SK-N-SH (cell line): Measurements from ENCODE around the gene H2BK1. TPM values are rescaled to one million over a fixed set of nuclear protein-coding genes. Genes with fewer than 3 reads are reported as not detected.

Experiments used
- CTCF ChIA-PET: fragments of 300-600, 350-600 bp; formaldehyde crosslinking; extraction: SDS; loops from one replicate; lab custom pipeline; 2021; lab: Yijun Ruan, JAX
- POLR2A ChIA-PET: fragments of 350-600 bp; sonication (Branson Sonifier 250); formaldehyde crosslinking; extraction: SDS; loops from one replicate; lab custom pipeline; 2020; ENCODE audit warnings: antibody characterized with exemption, inconsistent platforms; lab: Yijun Ruan, JAX
- DNase-seq: peaks from one replicate; pipeline ENCODE4 v3.0.0; 2012
- H2AFZ ChIP-seq: fragments of 200-600 bp; sonication (generic); 2 replicates; pipeline ENCODE4 v1.8.1; 2016; ENCODE audit warnings: antibody characterized with exemption, mild to moderate bottlenecking, low read depth
- H3F3A ChIP-seq: fragments of 200-600 bp; sonication (generic); replicated peaks from 2 replicates; pipeline ENCODE3; 2016; ENCODE audit warnings: antibody characterized with exemption, mild to moderate bottlenecking; ENCODE audit not compliant: insufficient read depth
- H3K27ac ChIP-seq, 2 experiments: fragments of 200-500 bp in 1 of 2; fragments of 200-600 bp in 1 of 2; sonication (Bioruptor generic) in 1 of 2; sonication (generic), shearing (Covaris generic) in 1 of 2; 2 replicates each; pipeline versions ENCODE4 v1.5.1 to v1.6.1; 2014 to 2016; ENCODE audit warnings: low read depth in 2 of 2, inconsistent platforms in 1 of 2, low read length in 1 of 2, mild to moderate bottlenecking in 1 of 2, mixed read lengths in 1 of 2
- H3K27me3 ChIP-seq: fragments of 200-600 bp; sonication (generic), shearing (Covaris generic); 2 replicates; pipeline ENCODE4 v1.6.1; 2016; ENCODE audit warnings: mixed run types; ENCODE audit not compliant: insufficient read depth
- H3K36me3 ChIP-seq, 2 experiments: fragments of 200-500 bp in 1 of 2; fragments of 200-600 bp in 1 of 2; sonication (Bioruptor generic) in 1 of 2; sonication (generic) in 1 of 2; replicated peaks in 1 of 2; 2 replicates each; pipeline versions ENCODE3 to v1.5.1; 2014 to 2016; ENCODE audit warnings: low read length in 1 of 2, mild to moderate bottlenecking in 1 of 2; ENCODE audit not compliant: insufficient read depth in 2 of 2, control insufficient read depth in 1 of 2
- H3K4me1 ChIP-seq, 2 experiments: fragments of 200-500 bp in 1 of 2; fragments of 200-600 bp in 1 of 2; sonication (Bioruptor generic) in 1 of 2; sonication (generic), shearing (Covaris generic) in 1 of 2; 2 replicates each; pipeline versions ENCODE4 v1.5.1 to v1.6.1; 2014 to 2016; ENCODE audit warnings: low read depth in 1 of 2, low read length in 1 of 2, mixed run types in 1 of 2; ENCODE audit not compliant: insufficient read depth in 2 of 2, control insufficient read depth in 1 of 2
- H3K4me2 ChIP-seq: fragments of 200-600 bp; sonication (generic), shearing (Covaris generic); 2 replicates; pipeline ENCODE4 v1.6.1; 2017; ENCODE audit warnings: mixed run types
- H3K4me3 ChIP-seq, 2 experiments: fragments of 200-500 bp in 1 of 2; fragments of 200-600 bp in 1 of 2; sonication (Bioruptor generic) in 1 of 2; sonication (generic), shearing (Covaris generic) in 1 of 2; 2 replicates each; pipeline versions ENCODE4 v1.5.1 to v1.8.1; 2014 to 2016; ENCODE audit warnings: low read depth in 2 of 2, inconsistent platforms in 1 of 2, low read length in 1 of 2, mild to moderate bottlenecking in 1 of 2, mixed read lengths in 1 of 2, moderate library complexity in 1 of 2
- H3K79me2 ChIP-seq: fragments of 200-600 bp; sonication (generic); 2 replicates; pipeline ENCODE4 v1.8.1; 2017; ENCODE audit warnings: mild to moderate bottlenecking; ENCODE audit not compliant: insufficient read depth
- H3K9ac ChIP-seq: fragments of 200-600 bp; sonication (generic); 2 replicates; pipeline ENCODE4 v1.6.1; 2017; ENCODE audit warnings: mixed run types
- H3K9me2 ChIP-seq: fragments of 200-600 bp; sonication (generic); 2 replicates; pipeline ENCODE4 v1.6.1; 2017; ENCODE audit warnings: mixed run types
- H3K9me3 ChIP-seq: fragments of 200-600 bp; sonication (generic); 2 replicates; pipeline ENCODE4 v1.6.1; 2017; ENCODE audit warnings: mixed run types, mild to moderate bottlenecking, moderate library complexity
- H4K20me1 ChIP-seq: fragments of 200-600 bp; sonication (generic); 2 replicates; pipeline ENCODE4 v1.6.1; 2017; ENCODE audit warnings: mild to moderate bottlenecking, mixed run types; ENCODE audit not compliant: insufficient read depth
- CHD2 ChIP-seq: fragments of 150-350 bp; IDR thresholded peaks from 2 replicates; pipeline ENCODE4 v1.6.1; 2018; ENCODE audit warnings: low read length; ENCODE audit not compliant: partially characterized antibody
- CTCF ChIP-seq: fragments of 200-600 bp; sonication (generic); IDR thresholded peaks from 2 replicates; pipeline ENCODE4 v1.6.1; 2017; ENCODE audit warnings: antibody characterized with exemption, mild to moderate bottlenecking, moderate library complexity
- EP300 ChIP-seq, 2 experiments: IDR thresholded peaks; 2 replicates each; pipeline versions ENCODE4 v1.4.0 to v1.6.1; 2012; ENCODE audit warnings: borderline replicate concordance in 1 of 2, low read depth in 1 of 2, low read length in 1 of 2
- EZH2phosphoT487 ChIP-seq: fragments of 200-600 bp; sonication (generic); IDR thresholded peaks from 2 replicates; pipeline ENCODE4 v1.6.1; 2017; ENCODE audit warnings: low read depth, mixed run types, mild to moderate bottlenecking, antibody characterized with exemption, moderate library complexity, borderline replicate concordance
- FOSL2 ChIP-seq: IDR thresholded peaks from 2 replicates; pipeline ENCODE4 v1.4.0; 2012; ENCODE audit warnings: low read depth, mild to moderate bottlenecking, moderate library complexity, borderline replicate concordance
- FOXJ3 ChIP-seq: sonication (generic); formaldehyde crosslinking; IDR thresholded peaks from 2 replicates; pipeline ENCODE4 v1.5.1; 2020; ENCODE audit warnings: mild to moderate bottlenecking, missing genetic modification reagents
- POLR2AphosphoS5 ChIP-seq: IDR thresholded peaks from 2 replicates; pipeline ENCODE4 v1.6.1; 2012; ENCODE audit warnings: low read depth, low read length
- RCOR1 ChIP-seq: fragments of 150-350 bp; IDR thresholded peaks from 2 replicates; pipeline ENCODE4 v1.6.1; 2017; ENCODE audit warnings: antibody characterized with exemption, low read length
- RXRA ChIP-seq: IDR thresholded peaks from 2 replicates; pipeline ENCODE4 v1.4.0; 2012; ENCODE audit warnings: low read depth, mild to moderate bottlenecking, borderline replicate concordance
- SIN3A ChIP-seq: IDR thresholded peaks from 2 replicates; pipeline ENCODE4 v1.6.1; 2012; ENCODE audit warnings: low read depth, mild to moderate bottlenecking, low read length, moderate library complexity, borderline replicate concordance
- SMC3 ChIP-seq: IDR thresholded peaks from 2 replicates; pipeline ENCODE4 v1.6.1; 2012; ENCODE audit warnings: low read depth, low read length, improper control_type of control experiment
- TCF12 ChIP-seq: IDR thresholded peaks from 2 replicates; pipeline ENCODE4 v1.4.0; 2012
- WGBS: methylation state at CpG from one replicate; pipeline ENCODE4 v1.1.6; 2017; ENCODE audit warnings: low lambda C conversion rate; 5-methylcytosine and 5-hydroxymethylcytosine counted together
- polyA plus RNA-seq, 3 experiments: library from polyadenylated mRNA; depleted of rRNA; stranded (reverse); fragments of >200 nt; gene quantifications; 2 replicates each; pipeline ENCODE4 v1.2.3, GENCODE V29; 2012
- TF ChIP-seq, protein P1 (sequence below): IDR thresholded peaks from 2 replicates; pipeline ENCODE4 v1.4.0; 2012; ENCODE audit warnings: low read depth, borderline replicate concordance

The H2BK1 gene
- polyA plus RNA-seq, 1 of the 3 experiments (the other 2 are of a cell fraction): not detected

GRCh38 chr7:151187409-151188251, 22.7 kb downstream of the H2BK1 start:
- Histone ChIP-seq H3K36me3 (no peaks in the 10 kb centered on the region), H3K27ac (no peak overlapping the region), H3K4me3 (no peak overlapping the region), H3K27me3 (peaks cover 54% of the 10 kb centered on the region), H3K9me3 (no peaks in the 10 kb centered on the region), H3F3A (no peaks in the 10 kb centered on the region), H3K4me1 (no peaks in the 10 kb centered on the region), H3K9ac (no peak overlapping the region), H3K4me2 (no peak overlapping the region), H3K9me2 (no peaks in the 10 kb centered on the region), H3K79me2 (no peaks in the 10 kb centered on the region), H2AFZ (no peak overlapping the region), H4K20me1 (no peaks in the 10 kb centered on the region)
- 51% methylated on average over 12 of the region's 22 CpGs for WGBS
- CTCF ChIA-PET: interaction anchor here (0.9 to 1.6 kb wide), 3 partner anchors 26 to 64 kb away, joined by 4 to 6 read pairs (median 5); no protein-coding TSS in a partner anchor
- TF ChIP-seq EP300 (IDR thresholded peaks at IDR 0.05; ENCODE audit: borderline replicate concordance in 1 of 2, low read depth in 1 of 2, low read length in 1 of 2) (no peak), SIN3A (no peak), RXRA (no peak), TCF12 (no peak)
- no peak for DNase-seq
- POLR2A ChIA-PET: interaction anchor here (0.7 kb wide), 1 partner anchor 21 kb away, joined by 3 read pairs; no protein-coding TSS in a partner anchor

DNA sequence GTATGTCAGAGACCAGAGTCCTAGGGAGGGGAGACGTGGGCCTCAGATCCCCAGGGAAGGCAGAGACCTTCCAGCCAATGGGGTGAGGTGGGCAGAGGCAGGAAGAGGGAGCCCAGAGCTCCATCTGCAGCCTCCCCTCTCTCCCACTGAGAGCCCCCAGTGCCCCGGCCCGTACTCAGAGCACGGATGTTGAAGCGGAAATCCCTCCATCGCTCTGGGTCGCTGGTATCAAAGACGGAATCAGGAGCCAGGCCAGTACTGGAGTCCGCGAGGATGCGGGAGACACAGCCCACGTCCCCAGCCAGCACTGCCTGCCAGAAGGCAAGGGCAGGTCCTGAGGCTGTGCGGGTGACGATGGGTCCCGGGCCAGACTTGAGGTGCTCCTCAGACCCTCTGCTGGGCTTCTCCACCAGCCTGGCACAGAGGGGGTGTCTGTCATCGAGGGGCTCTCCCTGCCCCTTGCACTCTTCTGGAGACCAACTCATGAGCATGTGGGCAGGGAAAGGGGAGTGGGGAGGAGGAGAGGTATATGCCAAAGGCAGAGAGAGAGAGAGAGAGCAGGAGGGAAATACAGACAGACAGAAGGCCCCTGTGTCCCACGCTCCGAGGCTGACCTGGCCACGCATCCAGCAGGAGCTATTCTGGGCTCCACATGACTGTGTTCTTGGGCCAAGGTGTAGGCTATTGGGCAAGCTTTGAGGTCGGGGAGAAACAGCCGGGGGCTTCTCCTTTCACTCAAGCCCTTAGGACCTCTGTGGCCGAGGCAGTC, 23.5 kb downstream of the H2BK1 start, which contains the start of gene ASB10:
Gene ASB10 (minus strand): TSS at position 611 of the 769 bp plus-strand sequence. CDS start 120 bp downstream, at position 491.
- Histone ChIP-seq H3K79me2 (no peaks in the 10 kb centered on the region), H3K27me3 (peaks cover 54% of the 10 kb centered on the region), H3F3A (no peaks in the 10 kb centered on the region), H3K9me2 (no peaks in the 10 kb centered on the region), H4K20me1 (no peaks in the 10 kb centered on the region), H3K4me2 (no peak within 1 kb of the TSS), H3K27ac (no peak within 1 kb of the TSS), H3K4me3 (no peak within 1 kb of the TSS), H3K9me3 (no peaks in the 10 kb centered on the region), H2AFZ (no peak within 1 kb of the TSS), H3K9ac (no peak within 1 kb of the TSS), H3K36me3 (no peaks in the 10 kb centered on the region), H3K4me1 (no peaks in the 10 kb centered on the region)
- no peak for DNase-seq
- POLR2A ChIA-PET: interaction anchor here (0.7 kb wide), 1 partner anchor 22 kb away, joined by 3 read pairs; no protein-coding TSS in a partner anchor
- CTCF ChIA-PET: interaction anchor here (1.2 to 1.6 kb wide), 3 partner anchors 26 to 63 kb away, joined by 4 to 6 read pairs (median 5); no protein-coding TSS in a partner anchor
- WGBS: 72% methylated on average over 22 of the region's 22 CpGs
- TF ChIP-seq EZH2phosphoT487 (no peak), FOXJ3 (CRISPR knock-in tag) (no peak), CTCF (no peak), SMC3 (no peak), RCOR1 (no peak), FOSL2 (no peak), POLR2AphosphoS5 (no peak), CHD2 (no peak)
- TF ChIP-seq, protein P1, sequence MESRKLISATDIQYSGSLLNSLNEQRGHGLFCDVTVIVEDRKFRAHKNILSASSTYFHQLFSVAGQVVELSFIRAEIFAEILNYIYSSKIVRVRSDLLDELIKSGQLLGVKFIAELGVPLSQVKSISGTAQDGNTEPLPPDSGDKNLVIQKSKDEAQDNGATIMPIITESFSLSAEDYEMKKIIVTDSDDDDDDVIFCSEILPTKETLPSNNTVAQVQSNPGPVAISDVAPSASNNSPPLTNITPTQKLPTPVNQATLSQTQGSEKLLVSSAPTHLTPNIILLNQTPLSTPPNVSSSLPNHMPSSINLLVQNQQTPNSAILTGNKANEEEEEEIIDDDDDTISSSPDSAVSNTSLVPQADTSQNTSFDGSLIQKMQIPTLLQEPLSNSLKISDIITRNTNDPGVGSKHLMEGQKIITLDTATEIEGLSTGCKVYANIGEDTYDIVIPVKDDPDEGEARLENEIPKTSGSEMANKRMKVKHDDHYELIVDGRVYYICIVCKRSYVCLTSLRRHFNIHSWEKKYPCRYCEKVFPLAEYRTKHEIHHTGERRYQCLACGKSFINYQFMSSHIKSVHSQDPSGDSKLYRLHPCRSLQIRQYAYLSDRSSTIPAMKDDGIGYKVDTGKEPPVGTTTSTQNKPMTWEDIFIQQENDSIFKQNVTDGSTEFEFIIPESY: no peak
